Mucosa of stomach (tissue), 1 donor: ENCODE measurements around the gene SNCB.
"Not testable (repeated sequence)": the region's sequence is repeated elsewhere in the genome, so short reads cannot be mapped to it uniquely, and the experiment has no call there.

Experiments used
- H3K27me3 ChIP-seq: one replicate; pipeline ENCODE4 v1.7.0; 2013; ENCODE audit warnings: mild to moderate bottlenecking, low read length; ENCODE audit not compliant: control insufficient read depth, insufficient read depth
- H3K36me3 ChIP-seq: one replicate; pipeline ENCODE4 v1.7.0; 2013; ENCODE audit warnings: low read length; ENCODE audit not compliant: control insufficient read depth, insufficient read depth
- H3K4me1 ChIP-seq: one replicate; pipeline ENCODE4 v1.7.0; 2013; ENCODE audit warnings: mild to moderate bottlenecking, low read length; ENCODE audit not compliant: control insufficient read depth, insufficient read depth
- H3K4me3 ChIP-seq: one replicate; pipeline ENCODE4 v1.7.0; 2013; ENCODE audit warnings: low read length
- H3K9ac ChIP-seq: one replicate; pipeline ENCODE4 v1.7.0; 2013; ENCODE audit warnings: mild to moderate bottlenecking, low read length, moderate library complexity
- H3K9me3 ChIP-seq: one replicate; pipeline ENCODE4 v1.7.0; 2013; ENCODE audit warnings: mild to moderate bottlenecking, low read length, moderate library complexity; ENCODE audit not compliant: control insufficient read depth
- donor health status: Pancreatic carcinoma.

SNCB gene

GRCh38 chr5:176596689-176597416 is 33.5 kb downstream of the SNCB start:
- Histone ChIP-seq H3K4me3 (no peak overlapping the region), H3K9ac (no peak overlapping the region)

DNA sequence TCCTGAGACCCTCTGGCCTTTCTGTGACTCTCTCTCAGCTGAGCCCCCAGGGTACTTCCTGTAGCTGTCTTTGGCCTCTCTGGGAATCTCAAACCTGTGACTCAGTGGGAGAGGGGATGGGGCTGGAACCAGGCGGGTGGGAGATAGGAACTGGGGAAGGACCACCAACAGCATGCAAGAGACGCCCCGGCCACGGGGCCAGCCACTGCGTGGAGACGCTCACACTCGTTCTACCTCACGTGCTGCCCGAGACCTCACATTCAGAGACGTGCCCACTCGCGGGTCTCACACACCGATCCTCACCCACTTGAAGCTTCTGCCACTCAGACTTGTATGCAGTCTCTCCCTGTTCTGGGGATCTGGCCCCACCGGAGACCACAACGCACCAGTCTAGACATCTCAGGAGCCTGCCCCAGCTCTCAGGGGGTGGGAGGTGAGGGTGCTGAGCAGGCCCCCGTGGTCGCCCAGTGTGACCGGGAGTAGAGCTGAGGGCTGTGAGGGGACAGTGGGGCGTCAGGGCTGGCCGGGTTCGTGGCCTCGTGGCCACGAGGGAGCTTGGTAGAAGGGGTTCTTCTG is 34.2 kb downstream of the SNCB start:
- Histone ChIP-seq H3K36me3 (no peaks in the 10 kb centered on the region), H3K9ac (no peak overlapping the region), H3K27me3 (peaks cover 23% of the 10 kb centered on the region), H3K4me1 (no peaks in the 10 kb centered on the region), H3K9me3 (no peaks in the 10 kb centered on the region), H3K4me3 (no peak overlapping the region)

More at GRCh38 chr5:176596689-176597416, 33.5 kb downstream of the SNCB start:
- H3K27me3 ChIP-seq = peaks cover 23% of the 10 kb centered on the region
- no peaks in the 10 kb centered on the region for H3K36me3 ChIP-seq
- H3K9me3 ChIP-seq = no peaks in the 10 kb centered on the region
- H3K4me1 ChIP-seq = no peaks in the 10 kb centered on the region

DNA sequence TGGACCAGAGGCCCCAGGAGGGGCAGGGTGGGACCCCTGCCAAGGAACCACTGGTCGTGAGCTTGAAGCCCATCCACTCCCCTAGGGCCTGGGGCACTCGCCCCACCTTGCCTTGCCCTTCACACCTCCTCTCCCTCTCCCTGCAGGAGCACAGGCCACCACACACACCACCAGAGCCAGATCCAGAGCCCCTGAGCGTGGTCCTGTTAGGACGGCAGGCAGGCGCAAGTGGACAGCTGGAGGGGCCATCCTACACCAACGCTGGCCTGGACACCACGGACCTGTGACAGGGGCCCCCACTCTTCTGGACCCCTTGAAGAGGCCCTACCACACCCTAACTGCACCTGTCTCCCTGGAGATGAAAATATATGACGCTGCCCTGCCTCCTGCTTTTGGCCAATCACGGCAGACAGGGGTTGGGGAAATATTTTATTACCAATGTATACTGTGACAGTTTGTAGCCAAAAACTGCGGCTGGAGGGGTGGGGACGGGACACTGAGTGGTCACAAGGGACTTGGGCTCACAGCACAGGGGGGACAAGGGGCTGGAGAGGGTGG is 34.9 kb downstream of the SNCB start:
- Histone ChIP-seq H3K4me3 (no peak overlapping the region), H3K9me3 (no peaks in the 10 kb centered on the region), H3K9ac (no peak overlapping the region), H3K27me3 (peaks cover 23% of the 10 kb centered on the region), H3K36me3 (no peaks in the 10 kb centered on the region), H3K4me1 (no peaks in the 10 kb centered on the region)

DNA sequence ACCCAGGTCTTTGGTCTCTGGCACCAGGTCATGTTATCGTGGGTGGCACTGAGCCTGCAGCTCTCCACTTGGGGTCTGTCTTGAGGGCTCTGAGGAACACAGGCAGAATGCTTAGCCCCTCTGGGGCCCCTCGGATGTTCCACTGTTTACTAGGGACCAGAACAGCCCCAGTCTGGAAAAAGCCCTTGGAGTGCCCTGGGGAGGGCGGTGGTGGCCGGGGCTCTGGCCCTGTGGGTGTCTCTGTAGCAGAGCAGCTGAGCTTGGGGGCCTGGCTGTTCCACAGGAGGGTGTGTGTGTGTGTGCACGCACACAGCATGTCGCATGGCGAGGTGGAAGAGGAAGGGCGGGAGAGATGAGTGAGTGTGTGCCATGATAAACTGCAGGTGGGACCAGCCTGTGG is 35.8 kb downstream of the SNCB start:
- Histone ChIP-seq H3K9ac (no peak overlapping the region), H3K9me3 (no peaks in the 10 kb centered on the region), H3K27me3 (peaks cover 23% of the 10 kb centered on the region), H3K36me3 (no peaks in the 10 kb centered on the region), H3K4me1 (no peaks in the 10 kb centered on the region), H3K4me3 (no peak overlapping the region)

- no peaks in the 10 kb centered on the region for H3K9me3 ChIP-seq
- H3K27me3 ChIP-seq = peaks cover 17% of the 10 kb centered on the region
- H3K4me1 ChIP-seq = no peaks in the 10 kb centered on the region
- H3K4me3 ChIP-seq = no peak overlapping the region
- no peak overlapping the region for H3K9ac ChIP-seq
- H3K36me3 ChIP-seq = no peaks in the 10 kb centered on the region
Measured at GRCh38 chr5:176593273-176593869, 37.0 kb downstream of the SNCB start.

GRCh38 chr5:176592573-176592972 is 37.8 kb downstream of the SNCB start:
- Histone ChIP-seq H3K27me3 (peaks cover 9% of the 10 kb centered on the region), H3K4me3 (no peak overlapping the region), H3K9me3 (no peaks in the 10 kb centered on the region), H3K9ac (no peak overlapping the region), H3K4me1 (no peaks in the 10 kb centered on the region), H3K36me3 (no peaks in the 10 kb centered on the region)

DNA sequence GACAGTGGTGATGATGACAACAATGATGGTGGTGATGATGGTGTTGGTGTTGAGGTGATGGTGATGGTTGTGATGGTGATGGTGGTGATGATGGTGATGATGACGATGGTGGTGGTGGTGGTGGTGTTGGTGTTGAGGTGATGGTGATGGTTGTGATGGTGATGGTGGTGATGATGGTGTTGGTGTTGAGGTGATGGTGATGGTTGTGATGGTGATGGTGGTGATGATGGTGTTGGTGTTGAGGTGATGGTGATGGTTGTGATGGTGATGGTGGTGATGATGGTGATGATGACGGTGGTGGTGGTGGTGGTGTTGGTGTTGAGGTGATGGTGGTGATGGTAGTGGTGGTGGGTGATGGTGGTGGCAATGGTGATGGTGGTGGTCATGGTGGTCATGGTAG is 38.7 kb downstream of the SNCB start:
- not testable (repeated sequence) for H3K9ac ChIP-seq, H3K27me3 ChIP-seq, H3K4me1 ChIP-seq, H3K36me3 ChIP-seq, H3K9me3 ChIP-seq, H3K4me3 ChIP-seq

DNA sequence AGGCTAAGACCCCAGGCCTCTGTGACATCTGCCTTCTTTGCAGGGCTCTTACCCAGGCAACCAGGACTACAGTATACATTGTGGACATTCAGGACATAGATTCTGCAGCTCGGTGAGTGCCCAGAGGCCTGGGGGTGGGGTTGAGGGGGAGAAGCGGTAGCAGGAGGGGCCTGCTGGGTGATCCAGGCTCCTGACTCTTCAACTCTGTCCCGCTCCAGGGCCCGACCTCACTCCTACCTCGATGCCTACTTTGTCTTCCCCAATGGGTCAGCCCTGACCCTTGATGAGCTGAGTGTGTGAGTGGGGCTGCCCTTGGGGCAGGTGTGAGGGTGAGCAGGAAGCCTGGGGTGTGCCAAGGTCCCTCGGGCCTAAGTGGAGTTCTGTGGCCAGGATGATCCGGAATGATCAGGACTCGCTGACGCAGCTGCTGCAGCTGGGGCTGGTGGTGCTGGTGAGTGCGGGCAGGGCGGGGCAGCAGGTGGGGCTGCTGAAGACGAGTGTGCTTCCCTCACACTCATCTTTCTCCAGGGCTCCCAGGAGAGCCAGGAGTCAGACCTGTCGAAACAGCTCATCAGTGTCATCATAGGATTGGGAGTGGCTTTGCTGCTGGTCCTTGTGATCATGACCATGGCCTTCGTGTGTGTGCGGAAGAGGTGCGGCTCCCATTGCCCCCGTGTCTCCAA is 40.2 kb downstream of the SNCB start:
- Histone ChIP-seq H3K9ac (no peak overlapping the region), H3K4me1 (no peaks in the 10 kb centered on the region), H3K9me3 (no peaks in the 10 kb centered on the region), H3K27me3 (peaks cover 3% of the 10 kb centered on the region), H3K36me3 (no peaks in the 10 kb centered on the region), H3K4me3 (no peak overlapping the region)

GRCh38 chr5:176589039-176589769 is 41.1 kb downstream of the SNCB start:
- Histone ChIP-seq H3K9ac (no peak overlapping the region), H3K4me3 (no peak overlapping the region), H3K9me3 (no peaks in the 10 kb centered on the region), H3K4me1 (no peaks in the 10 kb centered on the region), H3K27me3 (no peaks in the 10 kb centered on the region), H3K36me3 (no peaks in the 10 kb centered on the region)

- no peaks in the 10 kb centered on the region for H3K4me1 ChIP-seq
- no peaks in the 10 kb centered on the region for H3K27me3 ChIP-seq
- no peak overlapping the region for H3K4me3 ChIP-seq
- H3K9me3 ChIP-seq = no peaks in the 10 kb centered on the region
- no peak overlapping the region for H3K9ac ChIP-seq
- H3K36me3 ChIP-seq = no peaks in the 10 kb centered on the region
Measured at GRCh38 chr5:176588297-176588696, 42.0 kb downstream of the SNCB start.

- no peak overlapping the region for H3K9ac ChIP-seq
- H3K4me1 ChIP-seq = no peaks in the 10 kb centered on the region
- no peaks in the 10 kb centered on the region for H3K27me3 ChIP-seq
- no peak overlapping the region for H3K4me3 ChIP-seq
- no peaks in the 10 kb centered on the region for H3K36me3 ChIP-seq
- no peaks in the 10 kb centered on the region for H3K9me3 ChIP-seq
Measured at GRCh38 chr5:176587398-176587797, 42.9 kb downstream of the SNCB start.
